ENCODE results near the gene ZFAND3.

DNA sequence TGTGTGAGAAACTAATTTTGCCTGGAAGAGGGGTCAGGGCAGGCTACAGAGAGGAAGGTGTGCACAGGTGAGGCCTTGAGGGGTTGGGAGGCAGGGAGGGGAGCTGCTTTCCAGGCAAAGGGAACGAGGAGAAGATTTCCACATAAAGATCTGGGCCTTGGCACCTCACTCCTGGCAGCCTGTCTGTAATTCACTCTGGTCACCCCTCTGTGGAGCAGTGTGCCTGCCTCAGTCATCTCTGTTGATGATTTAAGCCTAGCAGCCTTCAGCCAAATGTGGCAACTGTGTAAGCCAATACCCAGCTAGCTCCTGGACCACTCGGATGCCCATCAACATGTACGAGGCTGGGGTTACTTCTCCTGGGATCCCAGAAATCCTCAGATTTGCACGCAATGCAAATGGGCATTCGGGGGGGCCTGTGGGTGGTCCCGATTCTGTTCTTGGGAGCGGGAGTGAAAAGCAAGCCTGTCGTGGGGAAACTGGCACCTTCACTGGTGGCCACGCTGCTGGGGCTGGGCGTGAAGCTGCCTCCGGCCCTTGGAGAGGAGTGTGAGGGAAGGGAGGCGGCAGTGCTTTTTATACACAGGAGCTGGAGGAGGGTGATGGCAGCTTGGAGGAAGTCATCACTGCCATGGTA lies 360.4 kb downstream of the ZFAND3 start:
- TF ChIP-seq CTCF (conservative IDR thresholded peaks at IDR 0.05; ENCODE audit: low read length) (no peak), EZH2phosphoT487 (IDR thresholded peaks at IDR 0.05; ENCODE audit: borderline replicate concordance, low read depth, low read length) (no peak)

Measured in OCI-LY7 (cell line).